Transverse colon (tissue), 3 donors: ENCODE results near the gene IKZF2.

ENCODE experiments used
- CTCF ChIP-seq, 5 experiments: fragments of 200-600 bp in 3 of 5; fragments of 450-650 bp in 2 of 5; sonication (generic) in 3 of 5; IDR thresholded peaks; 1 replicate in 2 of 5; 2 replicates in 3 of 5; pipeline ENCODE4 v1.5.1; 2016 to 2017; ENCODE audit warnings: antibody characterized with exemption in 5 of 5, inconsistent platforms in 3 of 5, mild to moderate bottlenecking in 2 of 5, moderate library complexity in 1 of 5
- EP300 ChIP-seq: sonication (generic); formaldehyde crosslinking; IDR thresholded peaks from one replicate; pipeline ENCODE4 v1.6.1; 2017; ENCODE audit warnings: antibody characterized with exemption, low read depth
- POLR2A ChIP-seq: fragments of 450-650 bp; IDR thresholded peaks from one replicate; pipeline ENCODE4 v1.6.1; 2016; ENCODE audit warnings: antibody characterized with exemption, mild to moderate bottlenecking, moderate library complexity

DNA sequence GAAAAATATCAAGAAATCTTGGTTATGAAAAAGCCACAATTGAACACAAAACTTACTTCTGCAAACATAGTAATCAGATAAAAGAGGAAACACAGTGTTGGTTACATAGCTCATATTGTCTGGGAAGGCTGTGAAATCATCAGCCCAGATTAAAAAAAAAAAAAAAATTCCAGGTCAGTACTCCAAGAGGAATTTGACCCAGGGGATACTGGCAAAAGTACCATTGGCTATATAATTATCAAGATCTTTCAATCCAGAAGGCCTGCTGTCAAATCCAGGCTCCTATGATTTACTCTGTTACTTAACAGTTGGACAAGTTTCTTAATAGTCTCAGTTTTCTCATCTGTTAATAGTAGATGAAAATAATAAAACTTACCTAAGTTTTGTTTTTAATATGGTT lies 12.9 kb upstream of the IKZF2 start:
- no peak for TF ChIP-seq CTCF (IDR thresholded peaks at IDR 0.05)
- TF ChIP-seq EP300, result no peak
- TF ChIP-seq POLR2A, result no peak
